HEK293T (cell line): ENCODE data around the gene EPHB1.

Experiments used
- ARNT ChIP-seq: fragments of 450-650 bp; IDR thresholded peaks from 2 replicates; pipeline ENCODE4 v1.6.1; 2017; ENCODE audit warnings: mild to moderate bottlenecking
- BHLHE40 ChIP-seq: fragments of 450-650 bp; IDR thresholded peaks from 2 replicates; pipeline ENCODE4 v1.6.1; 2016; ENCODE audit warnings: mild to moderate bottlenecking, moderate library complexity, borderline replicate concordance
- CTBP1 ChIP-seq: fragments of 450-650 bp; IDR thresholded peaks from 2 replicates; pipeline ENCODE4 v1.6.1; 2016; ENCODE audit warnings: borderline replicate concordance
- ELF4 ChIP-seq: fragments of 450-650 bp; IDR thresholded peaks from 2 replicates; pipeline ENCODE4 v1.6.1; 2017; ENCODE audit warnings: antibody characterized with exemption
- FOXA1 ChIP-seq: fragments of 450-650 bp; IDR thresholded peaks from 2 replicates; pipeline ENCODE4 v1.6.1; 2016; ENCODE audit warnings: mild to moderate bottlenecking
- FOXK2 ChIP-seq: fragments of 450-650 bp; IDR thresholded peaks from 2 replicates; pipeline ENCODE4 v1.6.1; 2016; ENCODE audit warnings: mild to moderate bottlenecking
- FOXM1 ChIP-seq: fragments of 450-650 bp; IDR thresholded peaks from 2 replicates; pipeline ENCODE4 v1.6.1; 2017; ENCODE audit warnings: mild to moderate bottlenecking, borderline replicate concordance
- HDGF ChIP-seq: fragments of 450-650 bp; IDR thresholded peaks from 2 replicates; pipeline ENCODE4 v1.6.1; 2017; ENCODE audit warnings: antibody characterized with exemption, borderline replicate concordance
- L3MBTL2 ChIP-seq: fragments of 450-650 bp; conservative IDR thresholded peaks from 2 replicates; pipeline ENCODE4 v1.6.1; 2016; ENCODE audit warnings: mild to moderate bottlenecking
- NFRKB ChIP-seq: fragments of 450-650 bp; IDR thresholded peaks from 2 replicates; pipeline ENCODE4 v1.6.1; 2016; ENCODE audit warnings: mild to moderate bottlenecking, moderate library complexity
- SP1 ChIP-seq: fragments of 450-650 bp; IDR thresholded peaks from 2 replicates; pipeline ENCODE4 v1.6.1; 2017
- SUZ12 ChIP-seq: fragments of 450-650 bp; IDR thresholded peaks from 2 replicates; pipeline ENCODE4 v1.6.1; 2016; ENCODE audit warnings: mild to moderate bottlenecking
- TARDBP ChIP-seq: fragments of 450-650 bp; IDR thresholded peaks from 2 replicates; pipeline ENCODE4 v1.6.1; 2016
- ZNF384 ChIP-seq: fragments of 450-650 bp; IDR thresholded peaks from 2 replicates; pipeline ENCODE4 v1.6.1; 2016

GRCh38 chr3:134974624-134975023 is 179.6 kb downstream of the EPHB1 start:
- TF ChIP-seq SUZ12 (no peak), SP1 (no peak), FOXM1 (no peak), ARNT (no peak), ELF4 (no peak), CTBP1 (no peak), BHLHE40 (no peak), FOXA1 (no peak), NFRKB (no peak), L3MBTL2 (no peak), HDGF (no peak), FOXK2 (no peak), TARDBP (no peak), ZNF384 (no peak)
